Osteocyte (in vitro differentiated cells): ENCODE results near the gene STRN3. TPM values are rescaled to one million over a fixed set of nuclear protein-coding genes. Genes with fewer than 3 reads are reported as not detected.

Experiments
- DNase-seq: peaks from one replicate; pipeline ENCODE4 v3.0.0; 2021; ENCODE audit warnings: mixed read lengths; ENCODE audit not compliant: unreplicated experiment; ENCODE audit errors: extremely low spot score
- H3K27ac Mint-ChIP-seq: one replicate; pipeline ENCODE4 v1.8.0; 2021; ENCODE audit warnings: mild to moderate bottlenecking, mixed read lengths; ENCODE audit not compliant: unreplicated experiment
- H3K27me3 Mint-ChIP-seq: one replicate; pipeline ENCODE4 v1.8.0; 2021; ENCODE audit warnings: mixed read lengths; ENCODE audit not compliant: unreplicated experiment
- H3K36me3 Mint-ChIP-seq: one replicate; pipeline ENCODE4 v1.8.0; 2021; ENCODE audit warnings: mixed read lengths; ENCODE audit not compliant: unreplicated experiment
- H3K4me1 Mint-ChIP-seq: one replicate; pipeline ENCODE4 v1.8.0; 2021; ENCODE audit warnings: mixed read lengths; ENCODE audit not compliant: unreplicated experiment
- H3K4me3 Mint-ChIP-seq: one replicate; pipeline ENCODE4 v1.8.0; 2021; ENCODE audit warnings: mild to moderate bottlenecking, moderate library complexity, mixed read lengths; ENCODE audit not compliant: unreplicated experiment
- H3K9me3 Mint-ChIP-seq: one replicate; pipeline ENCODE4 v1.8.0; 2021; ENCODE audit warnings: mixed read lengths; ENCODE audit not compliant: unreplicated experiment
- CTCF ChIP-seq: fragments of 200-600 bp; sonication (generic); IDR thresholded peaks from 2 replicates; pipeline ENCODE4 v1.5.0; 2021; ENCODE audit warnings: antibody characterized with exemption, mild to moderate bottlenecking, moderate library complexity
- total RNA-seq: library from RNA; stranded (reverse); gene quantifications from 2 replicates; pipeline ENCODE4 v1.2.1, GENCODE V29; 2021

Gene STRN3
- total RNA-seq, 1 donor from 2014 or later: 38.7 TPM

- peaks cover 32% of the 10 kb centered on the region for H3K4me1 Mint-ChIP-seq
- H3K27ac Mint-ChIP-seq: peak overlapping the region; percentile 24
- no peak for TF ChIP-seq CTCF
- peaks cover 21% of the 10 kb centered on the region for H3K9me3 Mint-ChIP-seq
- H3K27me3 Mint-ChIP-seq: no peaks in the 10 kb centered on the region
- peaks cover 31% of the 10 kb centered on the region for H3K36me3 Mint-ChIP-seq
- no peak for DNase-seq
- no peak overlapping the region for H3K4me3 Mint-ChIP-seq
Observed at GRCh38 chr14:30996892-30997659, 29.1 kb downstream of the STRN3 start.

DNA sequence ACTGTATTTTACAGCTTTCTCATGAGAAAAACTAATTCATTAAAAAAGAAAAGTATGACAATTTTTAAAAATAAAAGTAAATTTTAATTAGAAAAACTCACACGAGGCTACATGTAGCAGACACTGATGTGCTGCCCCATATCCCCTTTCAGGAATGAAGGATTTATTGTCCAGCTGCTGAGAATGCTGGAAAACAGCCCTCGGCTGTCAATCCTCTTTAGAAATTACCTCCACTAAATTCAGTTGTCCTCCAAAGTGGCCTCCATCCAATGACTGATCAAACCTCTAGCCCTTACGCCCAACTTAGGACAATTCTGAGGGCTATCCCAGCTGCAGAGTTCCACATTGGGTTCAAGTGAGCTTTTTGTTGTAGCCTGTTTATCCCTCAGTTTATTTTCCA lies 30.5 kb downstream of the STRN3 start:
- Mint-ChIP-seq H3K27ac (peak overlapping the region; percentile 19), H3K4me1 (peaks cover 30% of the 10 kb centered on the region), H3K36me3 (peaks cover 23% of the 10 kb centered on the region), H3K27me3 (no peaks in the 10 kb centered on the region), H3K9me3 (peaks cover 21% of the 10 kb centered on the region), H3K4me3 (no peak overlapping the region)
- DNase-seq: no peak
- TF ChIP-seq CTCF: no peak

GRCh38 chr14:30994681-30995620 lies 31.2 kb downstream of the STRN3 start:
- H3K4me1 Mint-ChIP-seq: peaks cover 24% of the 10 kb centered on the region
- H3K27me3 Mint-ChIP-seq: no peaks in the 10 kb centered on the region
- TF ChIP-seq CTCF: no peak
- H3K4me3 Mint-ChIP-seq: no peak overlapping the region
- H3K36me3 Mint-ChIP-seq: peaks cover 22% of the 10 kb centered on the region
- peak overlapping the region; percentile 58 for H3K27ac Mint-ChIP-seq
- no peak for DNase-seq
- peaks cover 20% of the 10 kb centered on the region for H3K9me3 Mint-ChIP-seq

DNA sequence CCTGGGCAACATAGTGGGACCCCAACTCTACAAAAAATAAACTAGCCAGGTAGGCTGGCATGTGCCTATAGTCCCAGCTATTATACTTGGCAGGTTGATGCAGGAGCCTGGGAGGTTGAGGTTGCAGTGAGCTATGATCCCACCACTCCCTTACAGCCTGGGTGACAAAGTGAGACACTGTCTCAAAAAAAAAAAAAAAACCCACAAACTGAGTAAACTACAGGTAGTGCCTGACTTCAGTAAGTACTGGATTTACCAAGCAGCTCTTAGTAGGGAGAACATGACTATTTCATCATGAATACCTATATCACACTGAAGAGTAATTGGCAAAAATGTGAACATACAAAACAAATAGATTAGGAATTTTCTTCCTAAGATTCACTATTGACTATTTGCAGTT lies 33.1 kb downstream of the STRN3 start:
- Mint-ChIP-seq H3K36me3 (peaks cover 7% of the 10 kb centered on the region), H3K4me3 (no peak overlapping the region), H3K27ac (no peak overlapping the region), H3K27me3 (no peaks in the 10 kb centered on the region), H3K4me1 (peaks cover 33% of the 10 kb centered on the region), H3K9me3 (peaks cover 6% of the 10 kb centered on the region)
- TF ChIP-seq CTCF: no peak
- no peak for DNase-seq

DNA sequence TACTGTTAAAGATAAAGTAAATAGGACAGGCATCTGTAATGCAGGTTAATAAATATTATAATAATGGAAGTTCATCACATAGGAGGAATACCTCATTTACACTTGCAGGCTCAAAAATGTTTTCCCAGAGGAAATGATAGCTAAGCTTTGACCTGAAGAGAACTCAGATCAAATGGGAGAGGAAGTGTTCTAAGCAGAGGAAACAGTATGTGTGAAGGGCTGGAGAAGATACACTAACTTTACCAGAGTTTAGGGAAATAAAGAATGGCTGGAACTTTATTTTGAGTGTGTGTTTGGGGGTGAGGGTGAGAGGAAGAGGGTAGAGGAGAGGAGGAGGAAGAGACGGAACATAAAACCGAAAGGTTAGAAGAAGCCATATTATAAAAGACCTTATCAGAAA lies 34.8 kb downstream of the STRN3 start:
- no peak for TF ChIP-seq CTCF
- peaks cover 40% of the 10 kb centered on the region for H3K4me1 Mint-ChIP-seq
- H3K4me3 Mint-ChIP-seq: no peak overlapping the region
- no peaks in the 10 kb centered on the region for H3K27me3 Mint-ChIP-seq
- DNase-seq: no peak
- no peaks in the 10 kb centered on the region for H3K36me3 Mint-ChIP-seq
- H3K27ac Mint-ChIP-seq: no peak overlapping the region
- H3K9me3 Mint-ChIP-seq: no peaks in the 10 kb centered on the region
